GM23248 (cell line): Measurements from ENCODE around the gene MARCO. TPM values are rescaled to one million over a fixed set of nuclear protein-coding genes. Genes with fewer than 3 reads are reported as not detected.

Experiments used
- DNase-seq: peaks from one replicate; pipeline ENCODE4 v3.0.0-alpha.2; 2015
- H2AFZ ChIP-seq: fragments of 200-600 bp; sonication (generic); 2 replicates; pipeline ENCODE4 v1.6.1; 2016; ENCODE audit warnings: antibody characterized with exemption
- H3F3A ChIP-seq: fragments of 200-600 bp; sonication (generic); 2 replicates; pipeline ENCODE4 v1.6.1; 2016; ENCODE audit warnings: mild to moderate bottlenecking, antibody characterized with exemption, mixed run types; ENCODE audit not compliant: insufficient read depth
- H3K27ac ChIP-seq: fragments of 200-600 bp; sonication (generic); 2 replicates; pipeline ENCODE4 v1.5.1; 2016; ENCODE audit warnings: mild to moderate bottlenecking
- H3K27me3 ChIP-seq: fragments of 200-600 bp; sonication (generic); replicated peaks from 2 replicates; pipeline ENCODE4 v1.6.1; 2016; ENCODE audit warnings: mild to moderate bottlenecking; ENCODE audit not compliant: insufficient read depth
- H3K36me3 ChIP-seq: fragments of 200-600 bp; sonication (generic); 2 replicates; pipeline ENCODE4 v1.6.1; 2016; ENCODE audit warnings: low read depth, mild to moderate bottlenecking
- H3K4me1 ChIP-seq: fragments of 200-600 bp; sonication (generic); 2 replicates; pipeline ENCODE4 v1.6.1; 2016; ENCODE audit warnings: mild to moderate bottlenecking; ENCODE audit not compliant: insufficient read depth
- H3K4me2 ChIP-seq: fragments of 200-600 bp; sonication (generic); one replicate; pipeline ENCODE4 v1.6.1; 2016; ENCODE audit warnings: mild to moderate bottlenecking; ENCODE audit not compliant: unreplicated experiment
- H3K4me3 ChIP-seq: fragments of 200-600 bp; sonication (generic); 2 replicates; pipeline ENCODE4 v1.5.1; 2016; ENCODE audit warnings: mild to moderate bottlenecking
- H3K79me2 ChIP-seq: fragments of 200-600 bp; sonication (generic); 2 replicates; pipeline ENCODE4 v1.6.1; 2016; ENCODE audit warnings: mild to moderate bottlenecking; ENCODE audit not compliant: insufficient read depth
- H3K9ac ChIP-seq: fragments of 200-600 bp; sonication (generic); 2 replicates; pipeline ENCODE4 v1.6.1; 2016; ENCODE audit warnings: mild to moderate bottlenecking
- H3K9me2 ChIP-seq: fragments of 200-600 bp; sonication (generic); 2 replicates; pipeline ENCODE4 v1.6.1; 2016; ENCODE audit warnings: mixed run types, mild to moderate bottlenecking, moderate library complexity; ENCODE audit not compliant: insufficient read depth
- H3K9me3 ChIP-seq: fragments of 200-600 bp; sonication (generic); one replicate; pipeline ENCODE4 v1.6.1; 2017; ENCODE audit warnings: low read depth
- H4K20me1 ChIP-seq: fragments of 200-600 bp; sonication (generic); 2 replicates; pipeline ENCODE4 v1.6.0; 2016; ENCODE audit not compliant: insufficient read depth
- EZH2 ChIP-seq: fragments of 200-600 bp; sonication (generic); IDR thresholded peaks from 2 replicates; pipeline ENCODE4 v1.6.1; 2018; ENCODE audit warnings: antibody characterized with exemption, mild to moderate bottlenecking; ENCODE audit not compliant: insufficient read depth, poor library complexity, severe bottlenecking
- EZH2phosphoT487 ChIP-seq: fragments of 200-600 bp; sonication (generic); IDR thresholded peaks from 2 replicates; pipeline ENCODE4 v1.6.1; 2018; ENCODE audit warnings: antibody characterized with exemption, moderate library complexity, mild to moderate bottlenecking, low read depth; ENCODE audit not compliant: insufficient read depth
- WGBS, 2 experiments: methylation state at CpG; one replicate each; pipeline ENCODE4 v1.1.6; 2015 to 2017; ENCODE audit warnings: low lambda C conversion rate in 2 of 2, low coverage in 1 of 2; ENCODE audit errors: missing lambda C conversion rate in 2 of 2; 5-methylcytosine and 5-hydroxymethylcytosine counted together
- in situ Hi-C: fragments of 300-500 bp; cut with MboI; formaldehyde crosslinking; loops from 2 replicates; pipeline ENCODE4 v1.15.0; 2020
- polyA plus RNA-seq: library from polyadenylated mRNA; unstranded; fragments of >200 nt; fragmentation: Nextera tagmentation; extraction: Ambion mirVana; gene quantifications from 2 replicates; pipeline ENCODE4 v1.2.1, GENCODE V29; 2016
- total RNA-seq: library from RNA; depleted of rRNA; stranded (reverse); fragments of >200 nt; shearing (Covaris generic); gene quantifications from 2 replicates; pipeline ENCODE4 v1.2.3, GENCODE V29; 2014

Gene MARCO
- total and polyA plus RNA-seq, 2 experiments from 2014 or later, result not detected

DNA sequence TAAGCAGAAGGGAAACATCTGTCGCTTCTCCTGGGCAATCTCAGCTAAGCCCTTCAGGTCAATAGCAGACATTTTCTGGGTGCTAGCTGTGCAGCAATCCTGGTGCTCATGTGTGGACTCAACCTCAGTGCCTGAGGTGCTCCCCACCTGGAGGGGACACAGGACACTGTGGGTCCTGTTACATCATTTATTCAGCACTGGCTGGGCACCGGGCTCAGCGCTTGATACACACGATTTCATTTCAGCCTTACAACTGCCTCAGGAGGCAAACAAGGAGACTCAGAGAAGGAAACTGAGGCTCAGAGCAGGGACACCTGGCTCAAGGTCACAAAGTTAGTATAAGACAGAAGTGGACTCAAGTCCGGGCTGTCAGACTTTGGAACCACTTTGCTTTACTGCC, 46.7 kb downstream of the MARCO start:
- Histone ChIP-seq H3K9ac (no peak overlapping the region), H4K20me1 (no peaks in the 10 kb centered on the region), H3K9me3 (no peaks in the 10 kb centered on the region), H3K27ac (no peak overlapping the region), H3F3A (no peaks in the 10 kb centered on the region), H2AFZ (no peak overlapping the region), H3K36me3 (no peaks in the 10 kb centered on the region), H3K9me2 (no peaks in the 10 kb centered on the region), H3K79me2 (no peaks in the 10 kb centered on the region), H3K27me3 (peaks cover 53% of the 10 kb centered on the region), H3K4me1 (no peaks in the 10 kb centered on the region), H3K4me2 (no peak overlapping the region), H3K4me3 (no peak overlapping the region)
- in situ Hi-C loops, result no loop called here
- WGBS, 2 experiments, result 63 to 71% methylated on average over 5 of the region's 5 CpGs
- no peak for TF ChIP-seq EZH2
- TF ChIP-seq EZH2phosphoT487, result no peak
- DNase-seq, result no peak

- Histone ChIP-seq H4K20me1 (no peaks in the 10 kb centered on the region), H3K27ac (no peak overlapping the region), H3K4me2 (no peak overlapping the region), H3K9me3 (no peaks in the 10 kb centered on the region), H3K4me1 (no peaks in the 10 kb centered on the region), H3F3A (no peaks in the 10 kb centered on the region), H3K36me3 (no peaks in the 10 kb centered on the region), H3K4me3 (no peak overlapping the region), H3K9me2 (no peaks in the 10 kb centered on the region), H3K9ac (no peak overlapping the region), H3K27me3 (peaks cover 50% of the 10 kb centered on the region), H3K79me2 (no peaks in the 10 kb centered on the region), H2AFZ (no peak overlapping the region)
- in situ Hi-C loops, result no loop called here
- DNase-seq, result no peak
- TF ChIP-seq EZH2phosphoT487 (no peak), EZH2 (no peak)
- WGBS, 2 experiments, result 4 to 14% methylated on average over 2 of the region's 2 CpGs
Observed at GRCh38 chr2:118989481-118989880, 47.5 kb downstream of the MARCO start.

DNA sequence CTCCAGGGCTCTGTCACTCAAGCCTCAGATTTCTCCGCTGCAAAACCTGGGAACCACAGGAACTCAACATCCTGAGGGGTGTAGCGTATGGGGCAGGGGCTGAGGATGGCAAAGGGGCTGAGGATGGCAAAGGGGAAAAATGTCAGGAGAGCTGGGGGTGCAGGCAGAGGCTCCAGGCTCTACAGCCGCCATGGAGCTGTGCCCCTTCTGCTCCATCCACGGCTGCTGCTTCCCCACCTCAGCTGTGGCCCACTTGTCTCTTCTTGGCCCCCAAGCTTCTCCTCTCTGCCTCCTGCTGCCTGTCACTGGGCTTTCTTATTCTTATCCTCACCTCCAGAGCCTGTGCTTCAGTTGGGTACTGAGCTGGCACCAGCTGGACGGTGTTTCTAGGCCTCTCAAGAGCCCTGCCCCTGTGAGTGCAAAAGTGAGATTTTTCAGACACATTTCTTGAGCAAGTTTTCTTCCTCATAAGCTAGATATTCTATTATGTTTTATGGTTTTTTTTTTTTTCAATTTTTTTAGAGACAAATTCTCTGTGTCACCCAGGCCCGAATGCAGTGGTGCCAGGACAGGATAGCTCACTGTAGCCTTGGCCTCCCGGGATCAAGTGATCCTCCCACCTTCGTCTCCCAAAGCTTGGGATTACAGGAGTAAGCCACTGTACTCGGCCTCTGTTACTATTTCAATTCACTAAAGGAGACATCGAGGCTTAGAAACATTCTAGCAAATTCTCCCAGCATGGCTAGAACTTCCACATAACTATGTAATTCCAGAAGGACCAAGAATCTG, 49.0 kb downstream of the MARCO start:
- H4K20me1 ChIP-seq, result no peaks in the 10 kb centered on the region
- H3K36me3 ChIP-seq, result no peaks in the 10 kb centered on the region
- no peak overlapping the region for H3K27ac ChIP-seq
- no peaks in the 10 kb centered on the region for H3K9me3 ChIP-seq
- H2AFZ ChIP-seq, result no peak overlapping the region
- peaks cover 41% of the 10 kb centered on the region for H3K27me3 ChIP-seq
- H3K4me2 ChIP-seq, result no peak overlapping the region
- H3K79me2 ChIP-seq, result no peaks in the 10 kb centered on the region
- WGBS, 2 experiments, result 32 to 34% methylated on average over 10 of the region's 10 CpGs
- no peak for DNase-seq
- H3K4me1 ChIP-seq, result no peaks in the 10 kb centered on the region
- H3K9ac ChIP-seq, result no peak overlapping the region
- TF ChIP-seq EZH2phosphoT487, result no peak
- no peak for TF ChIP-seq EZH2
- no peaks in the 10 kb centered on the region for H3F3A ChIP-seq
- no peaks in the 10 kb centered on the region for H3K9me2 ChIP-seq
- no peak overlapping the region for H3K4me3 ChIP-seq
- in situ Hi-C loops, result no loop called here

- H3K79me2 ChIP-seq, result no peaks in the 10 kb centered on the region
- in situ Hi-C loops, result no loop called here
- no peaks in the 10 kb centered on the region for H3K9me3 ChIP-seq
- H3F3A ChIP-seq, result no peaks in the 10 kb centered on the region
- H3K36me3 ChIP-seq, result no peaks in the 10 kb centered on the region
- DNase-seq, result no peak
- no peaks in the 10 kb centered on the region for H3K9me2 ChIP-seq
- no peak overlapping the region for H3K27ac ChIP-seq
- H3K9ac ChIP-seq, result no peak overlapping the region
- H4K20me1 ChIP-seq, result no peaks in the 10 kb centered on the region
- WGBS, 2 experiments, result 23 to 29% methylated on average over 1 of the region's 1 CpG
- no peak for TF ChIP-seq EZH2
- TF ChIP-seq EZH2phosphoT487, result no peak
- no peak overlapping the region for H2AFZ ChIP-seq
- H3K27me3 ChIP-seq, result peaks cover 38% of the 10 kb centered on the region
- H3K4me3 ChIP-seq, result no peak overlapping the region
- H3K4me1 ChIP-seq, result no peaks in the 10 kb centered on the region
- no peak overlapping the region for H3K4me2 ChIP-seq
Observed at GRCh38 chr2:118991554-118991953, 49.6 kb downstream of the MARCO start.
